ENCODE results near the gene TAF1. TPM values are rescaled to one million over a fixed set of nuclear protein-coding genes. Genes with fewer than 3 reads are reported as not detected.
"Not testable (repeated sequence)": the region's sequence is repeated elsewhere in the genome, so short reads cannot be mapped to it uniquely, and the experiment has no call there.

TAF1 gene
- total and polyA plus RNA-seq, 9 of the 15 experiments (the other 6 are each of a cell fraction or from before 2014, with no cell fraction given), result 6.4 to 45.1 (median 38.1) TPM

DNA sequence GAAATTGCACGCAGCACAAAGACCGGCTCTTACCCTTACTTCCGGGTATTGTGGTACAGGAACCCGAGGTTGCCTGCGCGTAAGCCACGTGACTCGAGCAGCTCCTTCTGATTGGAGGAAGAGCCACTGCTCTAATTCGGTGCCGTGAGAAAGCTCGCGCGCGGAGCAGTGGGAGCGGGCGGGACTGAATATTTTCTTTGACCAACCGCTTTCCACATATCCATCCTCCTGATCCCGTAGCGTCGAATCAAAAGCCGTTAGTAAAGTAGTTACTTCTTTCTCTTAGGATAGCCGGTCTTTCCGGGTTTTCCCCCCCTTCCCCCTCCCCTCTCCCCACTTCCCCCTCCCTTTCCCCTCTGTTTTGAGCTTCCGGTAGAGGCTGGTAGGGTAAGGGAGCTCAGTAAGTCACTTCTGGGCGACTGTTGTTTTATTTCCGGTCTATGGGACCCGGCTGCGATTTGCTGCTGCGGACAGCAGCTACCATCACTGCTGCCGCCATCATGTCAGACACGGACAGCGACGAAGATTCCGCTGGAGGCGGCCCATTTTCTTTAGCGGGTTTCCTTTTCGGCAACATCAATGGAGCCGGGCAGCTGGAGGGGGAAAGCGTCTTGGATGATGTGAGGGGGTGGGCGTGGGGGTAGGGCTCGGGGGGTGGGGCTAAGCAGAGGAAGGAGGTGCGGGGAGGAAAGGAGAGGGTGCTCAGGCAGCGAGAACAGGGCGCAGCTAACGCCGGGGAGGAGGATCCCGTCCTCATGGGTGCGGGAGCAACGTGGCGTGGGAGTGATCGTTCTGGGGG, at the start of gene TAF1 (continued):
- TF ChIP-seq, protein P1, sequence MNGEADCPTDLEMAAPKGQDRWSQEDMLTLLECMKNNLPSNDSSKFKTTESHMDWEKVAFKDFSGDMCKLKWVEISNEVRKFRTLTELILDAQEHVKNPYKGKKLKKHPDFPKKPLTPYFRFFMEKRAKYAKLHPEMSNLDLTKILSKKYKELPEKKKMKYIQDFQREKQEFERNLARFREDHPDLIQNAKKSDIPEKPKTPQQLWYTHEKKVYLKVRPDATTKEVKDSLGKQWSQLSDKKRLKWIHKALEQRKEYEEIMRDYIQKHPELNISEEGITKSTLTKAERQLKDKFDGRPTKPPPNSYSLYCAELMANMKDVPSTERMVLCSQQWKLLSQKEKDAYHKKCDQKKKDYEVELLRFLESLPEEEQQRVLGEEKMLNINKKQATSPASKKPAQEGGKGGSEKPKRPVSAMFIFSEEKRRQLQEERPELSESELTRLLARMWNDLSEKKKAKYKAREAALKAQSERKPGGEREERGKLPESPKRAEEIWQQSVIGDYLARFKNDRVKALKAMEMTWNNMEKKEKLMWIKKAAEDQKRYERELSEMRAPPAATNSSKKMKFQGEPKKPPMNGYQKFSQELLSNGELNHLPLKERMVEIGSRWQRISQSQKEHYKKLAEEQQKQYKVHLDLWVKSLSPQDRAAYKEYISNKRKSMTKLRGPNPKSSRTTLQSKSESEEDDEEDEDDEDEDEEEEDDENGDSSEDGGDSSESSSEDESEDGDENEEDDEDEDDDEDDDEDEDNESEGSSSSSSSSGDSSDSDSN (IDR thresholded peaks at IDR 0.05; ENCODE audit: borderline replicate concordance in 1 of 2, low read depth in 2 of 2, low read length in 2 of 2), result 0 out of 4 replicates have a peak, but pooled peaks of 1 of the 2 experiments have one; percentile 55
- TF ChIP-seq NCOR1 (IDR thresholded peaks at IDR 0.05) (0 out of 2 replicates have a peak, but pooled peaks have one; percentile 4), NR2C2 (CRISPR knock-in tag; IDR thresholded peaks at IDR 0.05) (no peak), NR2C2 (tag; IDR thresholded peaks at IDR 0.05) (peak; percentile 95), HCFC1 (IDR thresholded peaks at IDR 0.05; ENCODE audit: low read depth, low read length) (peak; percentile 57), CHD2 (IDR thresholded peaks at IDR 0.05; ENCODE audit: low read depth, low read length) (peak; percentile 67), XRCC3 (IDR thresholded peaks at IDR 0.05) (no peak), POLR2H (tag; IDR thresholded peaks at IDR 0.05; ENCODE audit: low read depth) (peak; percentile 94; the same call in 1 of the 2 replicates), FOXJ2 (tag; IDR thresholded peaks at IDR 0.05) (0 out of 2 replicates have a peak, but pooled peaks have one; percentile 19), NEUROD1 (IDR thresholded peaks at IDR 0.05; ENCODE audit: borderline replicate concordance, low read depth, low read length, partially characterized antibody) (peak; percentile 68)
- TF ChIP-seq, protein P2, sequence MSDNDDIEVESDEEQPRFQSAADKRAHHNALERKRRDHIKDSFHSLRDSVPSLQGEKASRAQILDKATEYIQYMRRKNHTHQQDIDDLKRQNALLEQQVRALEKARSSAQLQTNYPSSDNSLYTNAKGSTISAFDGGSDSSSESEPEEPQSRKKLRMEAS (CRISPR knock-in tag; IDR thresholded peaks at IDR 0.05), result peak; percentile 67
- TF ChIP-seq, protein P3, sequence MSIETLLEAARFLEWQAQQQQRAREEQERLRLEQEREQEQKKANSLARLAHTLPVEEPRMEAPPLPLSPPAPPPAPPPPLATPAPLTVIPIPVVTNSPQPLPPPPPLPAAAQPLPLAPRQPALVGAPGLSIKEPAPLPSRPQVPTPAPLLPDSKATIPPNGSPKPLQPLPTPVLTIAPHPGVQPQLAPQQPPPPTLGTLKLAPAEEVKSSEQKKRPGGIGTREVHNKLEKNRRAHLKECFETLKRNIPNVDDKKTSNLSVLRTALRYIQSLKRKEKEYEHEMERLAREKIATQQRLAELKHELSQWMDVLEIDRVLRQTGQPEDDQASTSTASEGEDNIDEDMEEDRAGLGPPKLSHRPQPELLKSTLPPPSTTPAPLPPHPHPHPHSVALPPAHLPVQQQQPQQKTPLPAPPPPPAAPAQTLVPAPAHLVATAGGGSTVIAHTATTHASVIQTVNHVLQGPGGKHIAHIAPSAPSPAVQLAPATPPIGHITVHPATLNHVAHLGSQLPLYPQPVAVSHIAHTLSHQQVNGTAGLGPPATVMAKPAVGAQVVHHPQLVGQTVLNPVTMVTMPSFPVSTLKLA (conservative IDR thresholded peaks at IDR 0.05), result peak; percentile 75 to 87

DNA sequence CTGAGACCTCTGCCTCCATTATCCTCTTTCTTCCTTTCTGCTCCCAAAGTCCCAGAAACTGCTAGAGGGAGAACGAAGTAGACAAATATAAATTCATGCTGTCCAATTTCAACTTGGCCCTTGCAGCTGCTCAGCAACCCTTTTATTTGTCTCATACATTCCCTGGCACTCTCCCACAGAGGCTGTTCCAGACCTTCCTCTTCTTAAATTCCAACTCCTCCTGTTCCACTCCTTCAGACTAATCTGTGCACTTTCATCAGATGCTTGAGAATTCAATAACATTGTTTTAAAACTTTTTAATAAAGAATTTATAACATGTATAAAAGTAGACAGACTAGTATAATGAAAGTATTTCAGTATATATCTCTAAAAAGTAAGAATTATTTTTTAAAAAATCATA, 49.2 kb upstream of the TAF1 start:
- H2AFZ ChIP-seq (ENCODE audit: low read depth, low read length); in situ Hi-C loops (cut with MboI); H3K27ac ChIP-seq (ENCODE audit: extremely low read depth, low read depth, low read length); H3K4me1 ChIP-seq (replicated peaks in 1 of 2; ENCODE audit: control insufficient read depth in 2 of 2, insufficient read depth in 2 of 2, low read length in 2 of 2); H3K79me2 ChIP-seq (ENCODE audit: control insufficient read depth, insufficient read depth, low read length); H4K20me1 ChIP-seq (replicated peaks; ENCODE audit: control insufficient read depth, insufficient read depth, low read length); ATAC-seq; FAIRE-seq; H3K4me3 ChIP-seq; CTCF ChIA-PET (ENCODE audit: low intra/inter-chr PET ratio); DNase-seq (ENCODE audit: extremely low read depth in 1 of 4, low spot score in 3 of 4); H3K9me1 ChIP-seq (ENCODE audit: control insufficient read depth, insufficient read depth, low read length); intact Hi-C loops (cut with micrococcal nuclease); POLR2A ChIA-PET; BruUV-seq (replicated peaks); H3K27me3 ChIP-seq (ENCODE audit: control insufficient read depth in 2 of 2, insufficient read depth in 2 of 2, low read length in 2 of 2); H3K4me2 ChIP-seq (ENCODE audit: insufficient read depth, low read length); H3K9me3 ChIP-seq (replicated peaks; ENCODE audit: control insufficient read depth, insufficient read depth, low read depth, low read length); H3K36me3 ChIP-seq (ENCODE audit: control insufficient read depth, insufficient read depth, low read length); H3K9ac ChIP-seq (ENCODE audit: insufficient read depth in 1 of 2, low read depth in 2 of 2, low read length in 2 of 2): not testable (repeated sequence)
- no CpG with 5 or more reads among the region's 1 CpG for WGBS (ENCODE audit: insufficient coverage, low coverage, missing lambda C conversion rate)

All from K562 (cell line).